GM12873 (cell line): ENCODE results near the gene ECPAS.

Source experiments
- TF ChIP-seq, protein P1 (sequence below): IDR thresholded peaks from 2 replicates; pipeline ENCODE4 v1.5.1; 2012; ENCODE audit warnings: low read depth, mild to moderate bottlenecking, moderate library complexity, low read length, control low read depth; ENCODE audit not compliant: insufficient read depth; ENCODE audit errors: missing control alignments

ECPAS gene

DNA sequence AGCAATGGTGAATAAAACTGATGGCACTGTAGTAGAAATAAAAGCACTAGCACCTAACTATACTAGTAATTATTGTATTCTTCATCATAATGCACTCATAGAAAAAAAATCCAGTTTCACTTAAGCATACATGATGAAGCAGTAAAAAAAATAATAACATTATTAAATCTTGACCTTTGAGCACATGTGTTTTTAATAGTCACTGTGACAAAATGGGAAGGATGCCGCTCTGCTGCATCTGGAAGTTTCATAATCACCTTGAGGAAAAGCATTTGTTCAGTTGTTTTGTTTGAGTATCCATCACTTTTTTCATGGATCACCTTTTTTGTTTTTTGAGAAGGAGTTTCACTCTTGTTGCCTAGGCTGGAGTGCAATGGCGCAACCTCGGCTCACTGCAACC, 167.4 kb downstream of the ECPAS start:
- TF ChIP-seq, protein P1, sequence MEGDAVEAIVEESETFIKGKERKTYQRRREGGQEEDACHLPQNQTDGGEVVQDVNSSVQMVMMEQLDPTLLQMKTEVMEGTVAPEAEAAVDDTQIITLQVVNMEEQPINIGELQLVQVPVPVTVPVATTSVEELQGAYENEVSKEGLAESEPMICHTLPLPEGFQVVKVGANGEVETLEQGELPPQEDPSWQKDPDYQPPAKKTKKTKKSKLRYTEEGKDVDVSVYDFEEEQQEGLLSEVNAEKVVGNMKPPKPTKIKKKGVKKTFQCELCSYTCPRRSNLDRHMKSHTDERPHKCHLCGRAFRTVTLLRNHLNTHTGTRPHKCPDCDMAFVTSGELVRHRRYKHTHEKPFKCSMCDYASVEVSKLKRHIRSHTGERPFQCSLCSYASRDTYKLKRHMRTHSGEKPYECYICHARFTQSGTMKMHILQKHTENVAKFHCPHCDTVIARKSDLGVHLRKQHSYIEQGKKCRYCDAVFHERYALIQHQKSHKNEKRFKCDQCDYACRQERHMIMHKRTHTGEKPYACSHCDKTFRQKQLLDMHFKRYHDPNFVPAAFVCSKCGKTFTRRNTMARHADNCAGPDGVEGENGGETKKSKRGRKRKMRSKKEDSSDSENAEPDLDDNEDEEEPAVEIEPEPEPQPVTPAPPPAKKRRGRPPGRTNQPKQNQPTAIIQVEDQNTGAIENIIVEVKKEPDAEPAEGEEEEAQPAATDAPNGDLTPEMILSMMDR = no peak
